K562 (cell line): ENCODE data around the gene CENPA. TPM values are rescaled to one million over a fixed set of nuclear protein-coding genes. Genes with fewer than 3 reads are reported as not detected.

Source experiments
- ATAC-seq: fragments of 200-7000 bp; cut with Tn5 transposase; 3 replicates; pipeline ENCODE4 v1.9.1; 2020; ENCODE audit warnings: moderate library complexity
- BruUV-seq: library from RNA; stranded (reverse); fragments of 400-500 nt; replicated peaks from 2 replicates; lab custom pipeline; 2021; lab: Mats Ljungman, UMichigan
- CTCF ChIA-PET: fragments of 300-600 bp; formaldehyde crosslinking; extraction: SDS; loops from one replicate; lab custom pipeline; 2021; ENCODE audit warnings: low intra/inter-chr PET ratio; lab: Yijun Ruan, JAX
- POLR2A ChIA-PET: fragments of 300-600, 350-650 bp; sonication (Branson Sonifier 250); formaldehyde crosslinking; extraction: SDS; loops from one replicate; lab custom pipeline; 2021; ENCODE audit warnings: antibody characterized with exemption, inconsistent platforms; lab: Yijun Ruan, JAX
- DNase-seq, 4 experiments: peaks; one replicate each; pipeline versions ENCODE4 v3.0.0 to v3.0.0-alpha.2; 2011 to 2018; ENCODE audit warnings: low spot score in 3 of 4, mixed read lengths in 3 of 4; ENCODE audit errors: extremely low read depth in 1 of 4
- FAIRE-seq: peaks from 2 replicates; lab custom pipeline; 2011; peaks lifted over from hg19 to GRCh38; lab: Jason Lieb, UNC
- H2AFZ ChIP-seq: 2 replicates; pipeline ENCODE4 v1.6.0; 2011; ENCODE audit warnings: low read depth, low read length, control low read depth, inconsistent platforms
- H3K27ac ChIP-seq: fragments of 200-600 bp; 3 replicates; pipeline ENCODE4 v1.8.0; 2011; ENCODE audit warnings: low read depth, mild to moderate bottlenecking, control low read depth, inconsistent platforms, low read length, moderate library complexity, mixed read lengths; ENCODE audit errors: extremely low read depth
- H3K27me3 ChIP-seq, 2 experiments: fragments of 300-600 bp in 1 of 2; 2 replicates in 1 of 2; 3 replicates in 1 of 2; pipeline versions ENCODE4 v1.6.0 to v1.8.0; 2011; ENCODE audit warnings: inconsistent platforms in 2 of 2, low read length in 2 of 2, mild to moderate bottlenecking in 1 of 2, mixed read lengths in 1 of 2, moderate library complexity in 1 of 2; ENCODE audit not compliant: control insufficient read depth in 2 of 2, insufficient read depth in 2 of 2
- H3K36me3 ChIP-seq: fragments of 300-600 bp; 3 replicates; pipeline ENCODE4 v1.8.0; 2011; ENCODE audit warnings: mild to moderate bottlenecking, low read length, inconsistent platforms; ENCODE audit not compliant: control insufficient read depth, insufficient read depth
- H3K4me1 ChIP-seq, 2 experiments: fragments of 200-600 bp in 1 of 2; replicated peaks in 1 of 2; 2 replicates in 1 of 2; 3 replicates in 1 of 2; pipeline versions ENCODE4 v1.5.1 to v1.8.0; 2011; ENCODE audit warnings: inconsistent platforms in 2 of 2, low read length in 2 of 2, mild to moderate bottlenecking in 1 of 2, mixed read lengths in 1 of 2, moderate library complexity in 1 of 2; ENCODE audit not compliant: control insufficient read depth in 2 of 2, insufficient read depth in 2 of 2
- H3K4me2 ChIP-seq: 2 replicates; pipeline ENCODE4 v1.6.1; 2011; ENCODE audit warnings: low read length, control low read depth, inconsistent platforms, mixed read lengths; ENCODE audit not compliant: insufficient read depth
- H3K4me3 ChIP-seq: fragments of 200-600 bp; sonication (generic), shearing (Covaris generic); 2 replicates; pipeline ENCODE4 v1.5.1; 2016; ENCODE audit warnings: control low read depth, inconsistent platforms
- H3K79me2 ChIP-seq: fragments of 200-600 bp; 3 replicates; pipeline ENCODE4 v1.8.0; 2011; ENCODE audit warnings: low read length, inconsistent platforms; ENCODE audit not compliant: control insufficient read depth, insufficient read depth
- H3K9ac ChIP-seq, 2 experiments: 2 replicates each; pipeline versions ENCODE4 v1.6.0 to v1.6.1; 2011; ENCODE audit warnings: low read depth in 2 of 2, low read length in 2 of 2, control low read depth in 1 of 2, inconsistent platforms in 1 of 2, mild to moderate bottlenecking in 1 of 2, mixed read lengths in 1 of 2; ENCODE audit not compliant: insufficient read depth in 1 of 2
- H3K9me1 ChIP-seq: one replicate; pipeline ENCODE4 v1.6.0; 2011; ENCODE audit warnings: inconsistent platforms, mild to moderate bottlenecking, low read length, moderate library complexity; ENCODE audit not compliant: control insufficient read depth, insufficient read depth
- H3K9me3 ChIP-seq: replicated peaks from 2 replicates; pipeline ENCODE4 v1.5.1; 2011; ENCODE audit warnings: low read depth, low read length, inconsistent platforms; ENCODE audit not compliant: control insufficient read depth, insufficient read depth
- H4K20me1 ChIP-seq: replicated peaks from 2 replicates; pipeline ENCODE4 v1.6.1; 2011; ENCODE audit warnings: low read length, inconsistent platforms, mixed read lengths; ENCODE audit not compliant: control insufficient read depth, insufficient read depth
- DEAF1 ChIP-seq: fragments of 450-650 bp; formaldehyde crosslinking; IDR thresholded peaks from 2 replicates; pipeline ENCODE4 v1.4.0; 2020; ENCODE audit warnings: mild to moderate bottlenecking, moderate library complexity
- ELF1 ChIP-seq: fragments of 200-800 bp; sonication (Bioruptor generic); IDR thresholded peaks from 2 replicates; pipeline ENCODE4 v1.6.1; 2016; ENCODE audit warnings: missing genetic modification characterization, missing compliant biosample characterization
- FOSL1 ChIP-seq: fragments of 200-800 bp; sonication (Bioruptor generic); conservative IDR thresholded peaks from 2 replicates; pipeline ENCODE4 v1.6.1; 2016; ENCODE audit warnings: missing genetic modification characterization, missing compliant biosample characterization
- MAFK ChIP-seq: IDR thresholded peaks from 2 replicates; pipeline ENCODE4 v1.6.1; 2011; ENCODE audit warnings: low read length, improper control_type of control experiment
- MXI1 ChIP-seq: IDR thresholded peaks from 2 replicates; pipeline ENCODE4 v1.6.1; 2011; ENCODE audit warnings: low read depth, mild to moderate bottlenecking, improper control_type of control experiment, low read length
- RFX1 ChIP-seq: fragments of 450-650 bp; IDR thresholded peaks from 2 replicates; pipeline ENCODE4 v1.6.1; 2016; ENCODE audit warnings: mild to moderate bottlenecking, moderate library complexity
- SMARCA5 ChIP-seq: fragments of 450-650 bp; IDR thresholded peaks from 2 replicates; pipeline ENCODE4 v1.6.1; 2016
- TRIM25 ChIP-seq: fragments of 450-650 bp; IDR thresholded peaks from 2 replicates; pipeline ENCODE4 v1.7.0; 2016; ENCODE audit warnings: borderline replicate concordance
- ZNF165 ChIP-seq: fragments of 250-450 bp; sonication (Bioruptor Pico); IDR thresholded peaks from 2 replicates; pipeline ENCODE4 v1.4.0; 2020; ENCODE audit warnings: borderline replicate concordance
- ZNF395 ChIP-seq: fragments of 200-800 bp; sonication (Bioruptor generic); IDR thresholded peaks from 2 replicates; pipeline ENCODE4 v1.6.1; 2017; ENCODE audit warnings: missing genetic modification characterization, missing compliant biosample characterization
- ZNF76 ChIP-seq: fragments of 250-450 bp; sonication (Bioruptor Pico); IDR thresholded peaks from 2 replicates; pipeline ENCODE4 v1.4.0; 2020; ENCODE audit warnings: mild to moderate bottlenecking, moderate library complexity, borderline replicate concordance
- WGBS: fragments of 100-300 bp; shearing (Covaris generic); methylation state at CpG from one replicate; pipeline ENCODE4 v1.1.6; 2016; ENCODE audit warnings: low coverage, mixed read lengths; ENCODE audit not compliant: insufficient coverage; ENCODE audit errors: missing lambda C conversion rate; 5-methylcytosine and 5-hydroxymethylcytosine counted together
- in situ Hi-C: fragments of 300-500 bp; cut with MboI; formaldehyde crosslinking; loops from 4 replicates; pipeline ENCODE4 v1.15.0; 2018; ENCODE audit warnings: inconsistent platforms, mixed read lengths
- intact Hi-C: fragments of 100-400 bp; cut with micrococcal nuclease; formaldehyde crosslinking; loops from 2 replicates; pipeline ENCODE4 v1.14.2; 2022
- polyA plus RNA-seq, 8 experiments: library from polyadenylated mRNA; depleted of rRNA in 4 of 8; stranded (reverse) in 5 of 8; unstranded in 3 of 8; fragments of >200 nt; fragmentation: Nextera tagmentation in 2 of 8; fragmentation: Illumina TruSeq in 1 of 8; extraction: Ambion mirVana in 2 of 8; extraction: Trizol in 1 of 8; gene quantifications; 2 replicates each; pipeline versions ENCODE4 v1.2.1 to v1.2.3, GENCODE V29; 2011 to 2014; ENCODE audit warnings: inconsistent platforms in 1 of 8, missing spikeins in 1 of 8
- total RNA-seq, 7 experiments: library from RNA; depleted of rRNA in 6 of 7; stranded (reverse); fragments of >200 nt in 6 of 7; fragmentation: Illumina TruSeq in 2 of 7; extraction: Trizol in 2 of 7; gene quantifications; 2 replicates each; pipeline versions ENCODE4 v1.2.1 to v1.2.3, GENCODE V29; 2011 to 2021; ENCODE audit warnings: low replicate concordance in 1 of 7
- TF ChIP-seq, protein P1 (sequence below): fragments of 250-450 bp; sonication (Bioruptor Pico); IDR thresholded peaks from 2 replicates; pipeline ENCODE4 v1.8.0; 2021; ENCODE audit warnings: mild to moderate bottlenecking, moderate library complexity

The CENPA gene
- total and polyA plus RNA-seq, 9 of the 15 experiments (the other 6 are each of a cell fraction or from before 2014, with no cell fraction given), result 11.3 to 61.7 (median 44.7) TPM

- DNase-seq, result no peak
- Histone ChIP-seq H3K4me2 (no peak overlapping the region), H3K79me2 (no peaks in the 10 kb centered on the region), H3K36me3 (no peaks in the 10 kb centered on the region), H3K4me3 (no peak overlapping the region), H4K20me1 (no peaks in the 10 kb centered on the region; the same call in 1 of the 2 replicates), H3K9ac (no peak overlapping the region), H2AFZ (no peak overlapping the region), H3K9me3 (no peaks in the 10 kb centered on the region), H3K9me1 (peaks cover 3% of the 10 kb centered on the region), H3K27me3 (peaks cover 13 to 27% of the 10 kb centered on the region in 2 experiments; a peak in 4 of 5 replicates), H3K27ac (no peak overlapping the region), H3K4me1 (no peaks in the 10 kb centered on the region; a peak in 1 of 5 replicates)
- intact Hi-C loops, result no loop called here
- FAIRE-seq, result no peak
- TF ChIP-seq ZNF165 (CRISPR knock-in tag) (no peak), RFX1 (peak; percentile 65), MXI1 (no peak), SMARCA5 (no peak), MAFK (no peak), ELF1 (tag) (0 out of 2 replicates have a peak, but pooled peaks have one; percentile 28), DEAF1 (CRISPR knock-in tag) (no peak), FOSL1 (no peak), TRIM25 (no peak), ZNF76 (CRISPR knock-in tag) (no peak), ZNF395 (CRISPR knock-in tag) (no peak)
- TF ChIP-seq, protein P1, sequence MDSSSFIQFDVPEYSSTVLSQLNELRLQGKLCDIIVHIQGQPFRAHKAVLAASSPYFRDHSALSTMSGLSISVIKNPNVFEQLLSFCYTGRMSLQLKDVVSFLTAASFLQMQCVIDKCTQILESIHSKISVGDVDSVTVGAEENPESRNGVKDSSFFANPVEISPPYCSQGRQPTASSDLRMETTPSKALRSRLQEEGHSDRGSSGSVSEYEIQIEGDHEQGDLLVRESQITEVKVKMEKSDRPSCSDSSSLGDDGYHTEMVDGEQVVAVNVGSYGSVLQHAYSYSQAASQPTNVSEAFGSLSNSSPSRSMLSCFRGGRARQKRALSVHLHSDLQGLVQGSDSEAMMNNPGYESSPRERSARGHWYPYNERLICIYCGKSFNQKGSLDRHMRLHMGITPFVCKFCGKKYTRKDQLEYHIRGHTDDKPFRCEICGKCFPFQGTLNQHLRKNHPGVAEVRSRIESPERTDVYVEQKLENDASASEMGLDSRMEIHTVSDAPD (CRISPR knock-in tag), result no peak
- no TSS peak for BruUV-seq
- WGBS, result 6% methylated on average over 2 of the region's 2 CpGs
- ChIA-PET CTCF (no interaction called here), POLR2A (no interaction called here)
- no peak for ATAC-seq
- in situ Hi-C loops, result no loop called here
Observed at GRCh38 chr2:26807788-26808460, 22.1 kb downstream of the CENPA start.
